MCF 10A (cell line): Measurements from ENCODE around the gene ZNF254. TPM values are rescaled to one million over a fixed set of nuclear protein-coding genes. Genes with fewer than 3 reads are reported as not detected.

Experiments
- BruUV-seq: library from RNA; stranded (reverse); fragments of 400-500 nt; replicated peaks from 2 replicates; lab custom pipeline; 2021; lab: Mats Ljungman, UMichigan
- CTCF ChIA-PET: fragments of 300-600 bp; sonication (Branson Sonifier 250); formaldehyde crosslinking; extraction: SDS; loops from one replicate; lab custom pipeline; 2021; ENCODE audit warnings: antibody characterized with exemption, inconsistent platforms; lab: Yijun Ruan, JAX
- POLR2A ChIA-PET: fragments of 300-600, 350-650 bp; sonication (Branson Sonifier 250); formaldehyde crosslinking; extraction: SDS; loops from one replicate; lab custom pipeline; 2020; ENCODE audit warnings: antibody characterized with exemption, inconsistent platforms; lab: Yijun Ruan, JAX
- DNase-seq: peaks from one replicate; pipeline ENCODE4 v3.0.0-alpha.2; 2018; ENCODE audit not compliant: unreplicated experiment
- H3K27ac Mint-ChIP-seq: one replicate; pipeline ENCODE4 v1.8.0; 2022; ENCODE audit warnings: mild to moderate bottlenecking, low read depth, mixed read lengths; ENCODE audit not compliant: unreplicated experiment
- H3K27me3 Mint-ChIP-seq: one replicate; pipeline ENCODE4 v1.8.0; 2022; ENCODE audit warnings: mixed read lengths; ENCODE audit not compliant: insufficient read depth, unreplicated experiment
- H3K36me3 Mint-ChIP-seq: one replicate; pipeline ENCODE4 v1.8.0; 2022; ENCODE audit warnings: mild to moderate bottlenecking, moderate library complexity, mixed read lengths; ENCODE audit not compliant: insufficient read depth, unreplicated experiment
- H3K4me1 Mint-ChIP-seq: one replicate; pipeline ENCODE4 v1.8.0; 2022; ENCODE audit warnings: mixed read lengths; ENCODE audit not compliant: insufficient read depth, unreplicated experiment
- H3K4me3 Mint-ChIP-seq: one replicate; pipeline ENCODE4 v1.8.0; 2022; ENCODE audit warnings: mild to moderate bottlenecking, moderate library complexity, mixed read lengths; ENCODE audit not compliant: unreplicated experiment
- H3K9me3 Mint-ChIP-seq: one replicate; pipeline ENCODE4 v1.8.0; 2022; ENCODE audit warnings: mixed read lengths; ENCODE audit not compliant: unreplicated experiment
- intact Hi-C: fragments of 100-400 bp; cut with micrococcal nuclease; formaldehyde crosslinking; loops from 2 replicates; pipeline ENCODE4 v1.14.1; 2022
- total RNA-seq: library from RNA; stranded (reverse); gene quantifications from 2 replicates; pipeline ENCODE4 v1.2.3, GENCODE V29; 2022
- TF ChIP-seq, protein P1 (sequence below): fragments of 200-600 bp; IDR thresholded peaks from one replicate; pipeline ENCODE4 v1.8.0; 2022; ENCODE audit warnings: antibody characterized with exemption, mild to moderate bottlenecking; ENCODE audit not compliant: unreplicated experiment

The ZNF254 gene
- total RNA-seq, 1 experiment from 2014 or later: 5.3 TPM

DNA sequence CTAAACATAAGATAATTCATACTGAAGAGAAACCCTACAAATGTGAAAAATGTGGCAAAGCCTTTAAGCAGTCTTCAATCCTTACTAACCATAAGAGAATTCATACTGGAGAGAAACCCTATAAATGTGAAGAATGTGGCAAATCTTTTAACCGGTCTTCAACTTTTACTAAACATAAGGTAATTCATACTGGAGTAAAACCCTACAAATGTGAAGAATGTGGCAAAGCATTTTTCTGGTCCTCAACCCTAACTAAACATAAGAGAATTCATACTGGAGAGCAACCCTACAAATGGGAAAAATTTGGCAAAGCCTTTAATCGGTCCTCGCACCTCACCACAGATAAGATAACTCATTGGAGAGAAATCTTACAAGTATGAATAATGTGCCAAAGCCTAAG, 40.6 kb downstream of the ZNF254 start:
- DNase-seq: no peak
- TF ChIP-seq, protein P1, sequence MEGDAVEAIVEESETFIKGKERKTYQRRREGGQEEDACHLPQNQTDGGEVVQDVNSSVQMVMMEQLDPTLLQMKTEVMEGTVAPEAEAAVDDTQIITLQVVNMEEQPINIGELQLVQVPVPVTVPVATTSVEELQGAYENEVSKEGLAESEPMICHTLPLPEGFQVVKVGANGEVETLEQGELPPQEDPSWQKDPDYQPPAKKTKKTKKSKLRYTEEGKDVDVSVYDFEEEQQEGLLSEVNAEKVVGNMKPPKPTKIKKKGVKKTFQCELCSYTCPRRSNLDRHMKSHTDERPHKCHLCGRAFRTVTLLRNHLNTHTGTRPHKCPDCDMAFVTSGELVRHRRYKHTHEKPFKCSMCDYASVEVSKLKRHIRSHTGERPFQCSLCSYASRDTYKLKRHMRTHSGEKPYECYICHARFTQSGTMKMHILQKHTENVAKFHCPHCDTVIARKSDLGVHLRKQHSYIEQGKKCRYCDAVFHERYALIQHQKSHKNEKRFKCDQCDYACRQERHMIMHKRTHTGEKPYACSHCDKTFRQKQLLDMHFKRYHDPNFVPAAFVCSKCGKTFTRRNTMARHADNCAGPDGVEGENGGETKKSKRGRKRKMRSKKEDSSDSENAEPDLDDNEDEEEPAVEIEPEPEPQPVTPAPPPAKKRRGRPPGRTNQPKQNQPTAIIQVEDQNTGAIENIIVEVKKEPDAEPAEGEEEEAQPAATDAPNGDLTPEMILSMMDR: no peak
- Mint-ChIP-seq H3K4me3 (no peak overlapping the region), H3K4me1 (no peaks in the 10 kb centered on the region), H3K36me3 (peaks cover 40% of the 10 kb centered on the region), H3K27ac (no peak overlapping the region), H3K27me3 (no peaks in the 10 kb centered on the region), H3K9me3 (peaks cover 17% of the 10 kb centered on the region)
- CTCF ChIA-PET: no interaction called here
- intact Hi-C loops: no loop called here
- no TSS peak for BruUV-seq
- POLR2A ChIA-PET: no interaction called here

DNA sequence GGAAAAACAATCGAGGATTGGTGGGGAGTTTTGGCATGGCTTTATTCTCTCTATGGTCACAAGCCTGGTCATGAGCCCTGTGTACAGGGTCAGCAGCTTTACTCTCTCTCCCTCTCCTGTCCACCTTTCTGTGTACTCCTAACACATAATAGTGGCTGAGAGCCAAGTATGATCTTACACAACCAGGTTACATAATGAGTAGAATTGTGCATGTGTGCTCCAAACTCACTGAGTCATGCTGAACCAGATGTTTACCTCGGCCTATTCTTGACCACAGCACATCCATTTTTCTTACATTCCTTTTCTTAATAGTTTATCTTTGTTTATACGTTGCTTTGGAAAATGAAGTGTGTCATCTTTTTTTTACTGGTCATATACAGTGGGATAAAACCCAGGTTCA, 53.1 kb downstream of the ZNF254 start:
- TF ChIP-seq, protein P1: no peak
- Mint-ChIP-seq H3K36me3 (no peaks in the 10 kb centered on the region), H3K4me1 (no peaks in the 10 kb centered on the region), H3K9me3 (peaks cover 14% of the 10 kb centered on the region), H3K27ac (no peak overlapping the region), H3K4me3 (no peak overlapping the region), H3K27me3 (no peaks in the 10 kb centered on the region)
- ChIA-PET POLR2A (interaction anchor here (0.6 to 1.3 kb wide), 2 partner anchors 55 to 86 kb away, joined by 3 to 5 read pairs; no protein-coding TSS in a partner anchor), CTCF (no interaction called here)
- peak; percentile 80 for DNase-seq
- intact Hi-C loops: loop anchor here (10.0 kb wide), 1 partner anchor 85 kb away; no protein-coding TSS in a partner anchor
- no TSS peak for BruUV-seq

DNA sequence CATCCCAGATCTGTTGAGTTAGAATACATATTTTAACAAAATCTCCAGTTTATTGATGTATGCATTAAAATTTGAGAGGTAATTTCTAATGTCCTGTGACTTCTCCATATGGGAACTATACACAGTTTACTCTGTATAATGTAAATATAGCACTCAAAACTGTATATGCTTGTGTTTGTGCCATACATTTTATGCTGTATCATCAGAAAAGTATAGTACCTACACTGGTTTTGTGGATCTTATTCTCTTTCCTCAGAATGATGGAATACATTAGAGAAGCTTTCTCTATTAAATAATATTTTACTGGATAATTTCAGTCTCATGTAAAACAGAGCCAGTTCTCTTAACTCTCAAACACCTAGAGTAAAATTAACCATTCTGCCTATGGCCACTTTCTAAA, 53.6 kb downstream of the ZNF254 start:
- Mint-ChIP-seq H3K4me3 (no peak overlapping the region), H3K27me3 (no peaks in the 10 kb centered on the region), H3K4me1 (no peaks in the 10 kb centered on the region), H3K9me3 (peaks cover 11% of the 10 kb centered on the region), H3K27ac (no peak overlapping the region), H3K36me3 (no peaks in the 10 kb centered on the region)
- ChIA-PET CTCF (interaction anchor here (0.7 kb wide), 1 partner anchor 27 kb away, joined by 3 read pairs; no protein-coding TSS in a partner anchor), POLR2A (interaction anchor here (1.3 kb wide), 1 partner anchor 86 kb away, joined by 5 read pairs; no protein-coding TSS in a partner anchor)
- no TSS peak for BruUV-seq
- intact Hi-C loops: loop anchor here (10.0 kb wide), 1 partner anchor 86 kb away; no protein-coding TSS in a partner anchor
- TF ChIP-seq, protein P1: no peak
- DNase-seq: no peak

DNA sequence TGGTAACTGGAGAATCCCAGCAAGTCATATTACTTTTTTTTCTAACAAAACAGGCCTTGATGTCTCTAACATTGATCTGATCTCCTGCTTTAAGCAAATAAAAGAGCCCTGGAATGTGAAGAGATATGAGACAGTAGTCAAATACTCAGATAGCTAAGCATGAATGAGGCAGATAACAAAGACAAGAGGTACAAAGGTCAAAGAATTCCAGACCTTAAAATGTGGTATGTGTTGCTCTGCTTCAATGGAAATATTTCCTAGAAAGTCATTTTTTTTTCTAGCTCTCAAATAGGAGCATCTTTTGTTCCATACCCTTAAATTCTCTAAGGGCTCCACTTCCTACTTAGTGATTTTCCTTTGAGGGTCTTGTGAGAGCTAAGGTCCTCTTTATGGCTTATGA, 54.6 kb downstream of the ZNF254 start:
- no peak for DNase-seq
- H3K4me3 Mint-ChIP-seq: no peak overlapping the region
- TF ChIP-seq, protein P1: no peak
- H3K9me3 Mint-ChIP-seq: peaks cover 3% of the 10 kb centered on the region
- no peaks in the 10 kb centered on the region for H3K4me1 Mint-ChIP-seq
- no peaks in the 10 kb centered on the region for H3K36me3 Mint-ChIP-seq
- no TSS peak for BruUV-seq
- H3K27ac Mint-ChIP-seq: no peak overlapping the region
- ChIA-PET POLR2A (interaction anchor here (1.5 kb wide), 1 partner anchor 54 kb away, joined by 4 read pairs; no protein-coding TSS in a partner anchor), CTCF (interaction anchor here (0.6 to 1.7 kb wide), 6 partner anchors 8 to 419 kb away, joined by 3 to 5 read pairs (median 3); no protein-coding TSS in a partner anchor)
- intact Hi-C loops: loop anchor here (10.0 kb wide), 1 partner anchor 87 kb away; no protein-coding TSS in a partner anchor
- no peaks in the 10 kb centered on the region for H3K27me3 Mint-ChIP-seq
